HL-60 (cell line): ENCODE measurements around the gene KANSL1.

Experiments used
- DNase-seq, 2 experiments: peaks; one replicate each; pipeline ENCODE4 v3.0.0-alpha.2; 2010 to 2020; ENCODE audit warnings: low read depth in 1 of 2, low spot score in 1 of 2
- H3K27ac ChIP-seq: fragments of 250-450 bp; sonication (Bioruptor Pico); replicated peaks from 2 replicates; pipeline ENCODE4 v1.5.1; 2020; ENCODE audit warnings: mild to moderate bottlenecking, moderate library complexity
- H3K27me3 ChIP-seq: fragments of 250-450 bp; sonication (Bioruptor Pico); 2 replicates; pipeline ENCODE4 v1.5.1; 2021; ENCODE audit warnings: mild to moderate bottlenecking, moderate library complexity; ENCODE audit not compliant: insufficient read depth, poor library complexity, severe bottlenecking
- H3K4me3 ChIP-seq: replicated peaks from 2 replicates; pipeline ENCODE4 v1.5.1; 2011; ENCODE audit warnings: mild to moderate bottlenecking, control low read depth, low read length; ENCODE audit not compliant: insufficient read depth
- GABPA ChIP-seq: IDR thresholded peaks from 2 replicates; pipeline ENCODE4 v1.6.1; 2012; ENCODE audit warnings: low read depth
- POLR2AphosphoS5 ChIP-seq: IDR thresholded peaks from 2 replicates; pipeline ENCODE4 v1.6.1; 2012; ENCODE audit warnings: low read depth
- SPI1 ChIP-seq: IDR thresholded peaks from 2 replicates; pipeline ENCODE4 v1.6.1; 2012; ENCODE audit warnings: low read depth, mild to moderate bottlenecking, borderline replicate concordance
- TF ChIP-seq, protein P1 (sequence below): IDR thresholded peaks from 2 replicates; pipeline ENCODE4 v1.6.1; 2012; ENCODE audit warnings: low read depth; ENCODE audit not compliant: insufficient replicate concordance
- TF ChIP-seq, protein P2 (sequence below): IDR thresholded peaks from one replicate; pipeline ENCODE4 v1.5.1; 2011; ENCODE audit warnings: low read length, control low read depth, inconsistent platforms; ENCODE audit not compliant: insufficient read depth

The KANSL1 gene

DNA sequence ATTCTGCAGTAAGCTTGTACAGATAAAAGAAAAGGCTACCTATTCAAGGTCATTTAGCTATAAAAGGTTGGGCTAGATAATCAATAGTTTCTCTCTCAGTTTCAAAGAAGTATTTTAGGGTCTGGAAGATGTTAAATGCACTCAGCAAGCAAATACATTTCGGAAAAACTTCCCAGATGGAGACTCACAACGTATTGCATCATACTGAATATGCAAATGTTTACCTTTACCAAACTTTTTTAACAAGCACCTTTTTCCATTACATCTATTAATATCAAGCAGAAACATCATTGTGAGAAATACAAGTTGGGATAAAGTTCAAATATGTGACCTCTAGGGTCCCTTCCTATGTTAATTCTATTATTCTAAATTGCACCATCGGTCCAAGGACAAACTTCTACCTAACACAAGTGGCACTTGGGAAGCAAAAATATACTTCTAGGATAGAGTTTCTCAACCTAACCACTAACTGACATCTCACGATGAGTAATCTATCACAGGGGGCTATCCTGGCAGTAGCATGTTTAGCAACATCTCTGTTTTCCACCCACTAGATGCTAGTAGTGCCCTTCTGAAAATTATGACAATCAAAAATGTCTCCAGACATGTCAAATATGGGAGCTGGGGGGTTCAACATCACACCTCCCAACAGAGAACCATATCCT lies 14.5 kb downstream of the KANSL1 start:
- Histone ChIP-seq H3K4me3 (no peak overlapping the region), H3K27ac (peak overlapping the region; percentile 51), H3K27me3 (no peaks in the 10 kb centered on the region)
- no peak for TF ChIP-seq POLR2AphosphoS5
- TF ChIP-seq, protein P1, sequence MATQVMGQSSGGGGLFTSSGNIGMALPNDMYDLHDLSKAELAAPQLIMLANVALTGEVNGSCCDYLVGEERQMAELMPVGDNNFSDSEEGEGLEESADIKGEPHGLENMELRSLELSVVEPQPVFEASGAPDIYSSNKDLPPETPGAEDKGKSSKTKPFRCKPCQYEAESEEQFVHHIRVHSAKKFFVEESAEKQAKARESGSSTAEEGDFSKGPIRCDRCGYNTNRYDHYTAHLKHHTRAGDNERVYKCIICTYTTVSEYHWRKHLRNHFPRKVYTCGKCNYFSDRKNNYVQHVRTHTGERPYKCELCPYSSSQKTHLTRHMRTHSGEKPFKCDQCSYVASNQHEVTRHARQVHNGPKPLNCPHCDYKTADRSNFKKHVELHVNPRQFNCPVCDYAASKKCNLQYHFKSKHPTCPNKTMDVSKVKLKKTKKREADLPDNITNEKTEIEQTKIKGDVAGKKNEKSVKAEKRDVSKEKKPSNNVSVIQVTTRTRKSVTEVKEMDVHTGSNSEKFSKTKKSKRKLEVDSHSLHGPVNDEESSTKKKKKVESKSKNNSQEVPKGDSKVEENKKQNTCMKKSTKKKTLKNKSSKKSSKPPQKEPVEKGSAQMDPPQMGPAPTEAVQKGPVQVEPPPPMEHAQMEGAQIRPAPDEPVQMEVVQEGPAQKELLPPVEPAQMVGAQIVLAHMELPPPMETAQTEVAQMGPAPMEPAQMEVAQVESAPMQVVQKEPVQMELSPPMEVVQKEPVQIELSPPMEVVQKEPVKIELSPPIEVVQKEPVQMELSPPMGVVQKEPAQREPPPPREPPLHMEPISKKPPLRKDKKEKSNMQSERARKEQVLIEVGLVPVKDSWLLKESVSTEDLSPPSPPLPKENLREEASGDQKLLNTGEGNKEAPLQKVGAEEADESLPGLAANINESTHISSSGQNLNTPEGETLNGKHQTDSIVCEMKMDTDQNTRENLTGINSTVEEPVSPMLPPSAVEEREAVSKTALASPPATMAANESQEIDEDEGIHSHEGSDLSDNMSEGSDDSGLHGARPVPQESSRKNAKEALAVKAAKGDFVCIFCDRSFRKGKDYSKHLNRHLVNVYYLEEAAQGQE = no peak
- DNase-seq = peak; percentile 52 to 92

DNA sequence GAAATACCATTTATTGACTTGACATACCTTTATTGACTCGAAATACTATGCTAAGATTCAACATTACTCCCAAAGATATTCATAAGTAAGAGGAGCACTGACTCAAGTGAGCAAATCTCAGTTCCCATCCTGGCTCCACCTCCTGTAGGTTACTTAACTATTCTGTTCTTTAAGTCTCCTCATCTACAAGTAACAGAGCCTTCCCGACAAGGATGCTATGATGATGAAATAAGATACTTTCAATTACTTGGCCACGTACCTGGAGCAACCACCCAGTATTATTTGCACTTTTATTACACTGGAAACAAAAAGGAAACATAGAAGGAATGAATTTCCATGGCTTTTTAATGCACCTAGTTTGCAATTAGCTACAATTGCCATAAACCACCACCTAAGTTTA lies 16.3 kb downstream of the KANSL1 start:
- Histone ChIP-seq H3K27me3 (no peaks in the 10 kb centered on the region), H3K4me3 (no peak overlapping the region), H3K27ac (no peak overlapping the region)
- DNase-seq = no peak
- TF ChIP-seq, protein P2, sequence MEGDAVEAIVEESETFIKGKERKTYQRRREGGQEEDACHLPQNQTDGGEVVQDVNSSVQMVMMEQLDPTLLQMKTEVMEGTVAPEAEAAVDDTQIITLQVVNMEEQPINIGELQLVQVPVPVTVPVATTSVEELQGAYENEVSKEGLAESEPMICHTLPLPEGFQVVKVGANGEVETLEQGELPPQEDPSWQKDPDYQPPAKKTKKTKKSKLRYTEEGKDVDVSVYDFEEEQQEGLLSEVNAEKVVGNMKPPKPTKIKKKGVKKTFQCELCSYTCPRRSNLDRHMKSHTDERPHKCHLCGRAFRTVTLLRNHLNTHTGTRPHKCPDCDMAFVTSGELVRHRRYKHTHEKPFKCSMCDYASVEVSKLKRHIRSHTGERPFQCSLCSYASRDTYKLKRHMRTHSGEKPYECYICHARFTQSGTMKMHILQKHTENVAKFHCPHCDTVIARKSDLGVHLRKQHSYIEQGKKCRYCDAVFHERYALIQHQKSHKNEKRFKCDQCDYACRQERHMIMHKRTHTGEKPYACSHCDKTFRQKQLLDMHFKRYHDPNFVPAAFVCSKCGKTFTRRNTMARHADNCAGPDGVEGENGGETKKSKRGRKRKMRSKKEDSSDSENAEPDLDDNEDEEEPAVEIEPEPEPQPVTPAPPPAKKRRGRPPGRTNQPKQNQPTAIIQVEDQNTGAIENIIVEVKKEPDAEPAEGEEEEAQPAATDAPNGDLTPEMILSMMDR = no peak
- no peak for TF ChIP-seq POLR2AphosphoS5
- TF ChIP-seq SPI1 = no peak
- TF ChIP-seq GABPA = no peak
- TF ChIP-seq, protein P1 = no peak

DNA sequence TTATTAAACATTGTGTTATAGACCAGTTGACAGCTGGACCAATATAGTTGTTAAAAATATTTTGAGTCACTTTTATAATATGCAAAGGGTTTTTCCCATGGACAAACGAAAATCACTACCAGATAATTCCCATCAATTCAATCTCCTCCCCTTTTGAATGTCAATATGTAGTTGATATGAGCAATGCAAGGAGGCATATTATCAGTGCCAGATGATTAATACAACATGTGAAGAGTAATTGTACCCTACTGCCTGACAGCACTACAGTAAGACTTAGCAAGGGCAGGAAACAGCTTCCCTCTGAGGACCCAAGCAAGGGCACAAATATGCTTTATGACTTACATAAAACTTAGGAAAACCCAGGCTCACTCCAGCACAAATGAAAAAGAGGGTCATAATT lies 17.3 kb downstream of the KANSL1 start:
- Histone ChIP-seq H3K27ac (no peak overlapping the region), H3K27me3 (no peaks in the 10 kb centered on the region), H3K4me3 (no peak overlapping the region)
- TF ChIP-seq GABPA (no peak), SPI1 (no peak), POLR2AphosphoS5 (no peak)
- TF ChIP-seq, protein P1 = no peak
- TF ChIP-seq, protein P2 = no peak
- no peak for DNase-seq

DNA sequence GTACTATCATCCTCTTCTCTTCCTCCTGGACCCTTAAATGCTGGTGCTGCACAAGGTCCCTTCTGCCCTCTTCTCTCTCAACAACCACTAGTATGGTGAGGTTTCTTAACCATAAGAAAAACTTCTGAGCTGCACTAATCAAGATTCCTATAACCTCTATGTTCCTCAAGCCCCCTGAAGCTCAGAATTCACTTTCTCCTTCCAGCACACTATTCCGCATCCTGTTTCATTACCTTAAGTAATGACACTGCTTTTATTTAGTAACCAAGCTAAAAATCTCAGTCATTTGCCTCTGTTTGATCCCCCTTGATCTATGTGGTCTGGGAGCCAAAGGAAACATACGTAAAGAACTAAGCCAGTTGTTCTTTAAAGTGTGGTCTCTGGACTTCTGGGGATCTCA lies 20.1 kb downstream of the KANSL1 start:
- no peak overlapping the region for H3K4me3 ChIP-seq
- no peak overlapping the region for H3K27ac ChIP-seq
- no peak for TF ChIP-seq POLR2AphosphoS5
- TF ChIP-seq SPI1 = no peak
- TF ChIP-seq GABPA = no peak
- TF ChIP-seq, protein P1 = no peak
- TF ChIP-seq, protein P2 = no peak

More for the DNA sequence above, 20.1 kb downstream of the KANSL1 start:
- no peaks in the 10 kb centered on the region for H3K27me3 ChIP-seq
- DNase-seq = no peak
